ENCODE results near the gene KCNQ2.

KCNQ2 gene

GRCh38 chr20:63351811-63352591, 120.5 kb downstream of the KCNQ2 start:
- no peak overlapping the region for H3K9ac ChIP-seq (ENCODE audit: low read length)
- H2AFZ ChIP-seq (ENCODE audit: low read length) = no peak overlapping the region
- no peaks in the 10 kb centered on the region for H4K20me1 ChIP-seq (ENCODE audit: insufficient read depth, low read length)
- H3K9me3 ChIP-seq (ENCODE audit: low read length) = no peaks in the 10 kb centered on the region
- H3K79me2 ChIP-seq (ENCODE audit: insufficient read depth, low read length) = no peaks in the 10 kb centered on the region
- H3K27me3 ChIP-seq (ENCODE audit: insufficient read depth, low read length) = no peaks in the 10 kb centered on the region
- H3K4me2 ChIP-seq (ENCODE audit: low read length) = no peak overlapping the region
- H3F3A ChIP-seq (ENCODE audit: insufficient read depth, low read length) = no peaks in the 10 kb centered on the region
- H3K36me3 ChIP-seq (ENCODE audit: insufficient read depth, low read length) = no peaks in the 10 kb centered on the region
- TF ChIP-seq CTCF (IDR thresholded peaks at IDR 0.05; ENCODE audit: low read length) = no peak
- no peak for TF ChIP-seq EZH2 (IDR thresholded peaks at IDR 0.05; ENCODE audit: borderline replicate concordance, low read length)
- no peaks in the 10 kb centered on the region for H3K4me1 ChIP-seq (ENCODE audit: insufficient read depth, low read length, severe bottlenecking)
- no peak overlapping the region for H3K4me3 ChIP-seq (ENCODE audit: low read depth, low read length, poor library complexity, severe bottlenecking)
- no peaks in the 10 kb centered on the region for H3K9me2 ChIP-seq (ENCODE audit: low read depth, low read length)
- H3K27ac ChIP-seq (ENCODE audit: low read depth, low read length, poor library complexity, severe bottlenecking) = no peak overlapping the region

- H2AFZ ChIP-seq (ENCODE audit: low read length) = no peak overlapping the region
- H4K20me1 ChIP-seq (ENCODE audit: insufficient read depth, low read length) = no peaks in the 10 kb centered on the region
- no peaks in the 10 kb centered on the region for H3F3A ChIP-seq (ENCODE audit: insufficient read depth, low read length)
- no peaks in the 10 kb centered on the region for H3K9me2 ChIP-seq (ENCODE audit: low read depth, low read length)
- H3K9me3 ChIP-seq (ENCODE audit: low read length) = no peaks in the 10 kb centered on the region
- H3K36me3 ChIP-seq (ENCODE audit: insufficient read depth, low read length) = no peaks in the 10 kb centered on the region
- H3K4me1 ChIP-seq (ENCODE audit: insufficient read depth, low read length, severe bottlenecking) = no peaks in the 10 kb centered on the region
- no peak overlapping the region for H3K4me3 ChIP-seq (ENCODE audit: low read depth, low read length, poor library complexity, severe bottlenecking)
- no peak overlapping the region for H3K9ac ChIP-seq (ENCODE audit: low read length)
- H3K27me3 ChIP-seq (ENCODE audit: insufficient read depth, low read length) = no peaks in the 10 kb centered on the region
- TF ChIP-seq CTCF (IDR thresholded peaks at IDR 0.05; ENCODE audit: low read length) (no peak), EZH2 (IDR thresholded peaks at IDR 0.05; ENCODE audit: borderline replicate concordance, low read length) (no peak)
- no peaks in the 10 kb centered on the region for H3K79me2 ChIP-seq (ENCODE audit: insufficient read depth, low read length)
- no peak overlapping the region for H3K4me2 ChIP-seq (ENCODE audit: low read length)
- no peak overlapping the region for H3K27ac ChIP-seq (ENCODE audit: low read depth, low read length, poor library complexity, severe bottlenecking)
Observed at GRCh38 chr20:63351326-63351700, 121.1 kb downstream of the KCNQ2 start.

- Histone ChIP-seq H2AFZ (ENCODE audit: low read length) (no peak overlapping the region), H3K4me1 (ENCODE audit: insufficient read depth, low read length, severe bottlenecking) (no peaks in the 10 kb centered on the region), H3K4me2 (ENCODE audit: low read length) (no peak overlapping the region), H3K9me2 (ENCODE audit: low read depth, low read length) (no peaks in the 10 kb centered on the region), H3K9ac (ENCODE audit: low read length) (no peak overlapping the region), H3K27ac (ENCODE audit: low read depth, low read length, poor library complexity, severe bottlenecking) (no peak overlapping the region), H3F3A (ENCODE audit: insufficient read depth, low read length) (no peaks in the 10 kb centered on the region), H3K9me3 (ENCODE audit: low read length) (no peaks in the 10 kb centered on the region), H4K20me1 (ENCODE audit: insufficient read depth, low read length) (no peaks in the 10 kb centered on the region), H3K4me3 (ENCODE audit: low read depth, low read length, poor library complexity, severe bottlenecking) (no peak overlapping the region), H3K79me2 (ENCODE audit: insufficient read depth, low read length) (no peaks in the 10 kb centered on the region), H3K27me3 (ENCODE audit: insufficient read depth, low read length) (no peaks in the 10 kb centered on the region), H3K36me3 (ENCODE audit: insufficient read depth, low read length) (no peaks in the 10 kb centered on the region)
- no peak for TF ChIP-seq CTCF (IDR thresholded peaks at IDR 0.05; ENCODE audit: low read length)
- no peak for TF ChIP-seq EZH2 (IDR thresholded peaks at IDR 0.05; ENCODE audit: borderline replicate concordance, low read length)
Observed at GRCh38 chr20:63350597-63351325, 121.7 kb downstream of the KCNQ2 start.
